ENCODE results near the gene TNFRSF11A.

TNFRSF11A gene

GRCh38 chr18:62324917-62325805, at the start of gene TNFRSF11A:
TNFRSF11A (plus strand) TSS chr18:62325310; CDS start chr18:62325353, 43 bp downstream.
- DNase-seq (ENCODE audit: low read depth in 2 of 2), result peak; percentile 48 to 56

GRCh38 chr18:62277045-62277444, 48.1 kb upstream of the TNFRSF11A start:
- no peak for DNase-seq (ENCODE audit: low read depth in 2 of 2)

GRCh38 chr18:62279561-62279960, 45.5 kb upstream of the TNFRSF11A start:
- no peak for DNase-seq (ENCODE audit: low read depth in 2 of 2)

- no peak for DNase-seq (ENCODE audit: low read depth in 2 of 2)
Measured at GRCh38 chr18:62280058-62280457, 45.1 kb upstream of the TNFRSF11A start.

- no peak for DNase-seq (ENCODE audit: low read depth in 2 of 2)
Measured at GRCh38 chr18:62280786-62281185, 44.3 kb upstream of the TNFRSF11A start.

- DNase-seq (ENCODE audit: low read depth in 2 of 2), result no peak
Measured at GRCh38 chr18:62281684-62282083, 43.4 kb upstream of the TNFRSF11A start.

GRCh38 chr18:62282188-62282629, 42.9 kb upstream of the TNFRSF11A start:
- no peak for DNase-seq (ENCODE audit: low read depth in 2 of 2)

- DNase-seq (ENCODE audit: low read depth in 2 of 2), result no peak
Measured at GRCh38 chr18:62284637-62285036, 40.5 kb upstream of the TNFRSF11A start.

GRCh38 chr18:62285281-62285680, 39.8 kb upstream of the TNFRSF11A start:
- no peak for DNase-seq (ENCODE audit: low read depth in 2 of 2)

GRCh38 chr18:62287781-62288664, 37.1 kb upstream of the TNFRSF11A start:
- DNase-seq (ENCODE audit: low read depth in 2 of 2), result no peak

- DNase-seq (ENCODE audit: low read depth in 2 of 2), result no peak
Measured at GRCh38 chr18:62288665-62289008, 36.5 kb upstream of the TNFRSF11A start.

GRCh38 chr18:62289047-62289446, 36.1 kb upstream of the TNFRSF11A start:
- DNase-seq (ENCODE audit: low read depth in 2 of 2), result no peak

- DNase-seq (ENCODE audit: low read depth in 2 of 2), result no peak
Measured at GRCh38 chr18:62294073-62294472, 31.0 kb upstream of the TNFRSF11A start.

- no peak for DNase-seq (ENCODE audit: low read depth in 2 of 2)
Measured at GRCh38 chr18:62300359-62300963, 24.6 kb upstream of the TNFRSF11A start.

GRCh38 chr18:62301322-62301721, 23.8 kb upstream of the TNFRSF11A start:
- DNase-seq (ENCODE audit: low read depth in 2 of 2), result no peak

- no peak for DNase-seq (ENCODE audit: low read depth in 2 of 2)
Measured at GRCh38 chr18:62312851-62313250, 12.3 kb upstream of the TNFRSF11A start.

GRCh38 chr18:62318228-62319180, 6.6 kb upstream of the TNFRSF11A start:
- no peak for DNase-seq (ENCODE audit: low read depth in 2 of 2)

- no peak for DNase-seq (ENCODE audit: low read depth in 2 of 2)
Measured at GRCh38 chr18:62321201-62321600, 3.9 kb upstream of the TNFRSF11A start.

- no peak for DNase-seq (ENCODE audit: low read depth in 2 of 2)
Measured at GRCh38 chr18:62323483-62324180, 1.5 kb upstream of the TNFRSF11A start.

GRCh38 chr18:62324181-62324828, 805 bp upstream of the TNFRSF11A start:
- no peak for DNase-seq (ENCODE audit: low read depth in 2 of 2)

Measured in stimulated activated CD8-positive, alpha-beta memory T cell treated with anti-CD3 and anti-CD28 coated beads, Interleukin-2, amount 100 ng/mL, for 48 hours (primary cell).